VCaP (cell line): ENCODE data around the gene RASSF10.

ENCODE experiments used
- H3K27ac ChIP-seq: fragments of 450-650 bp; 2 replicates; pipeline ENCODE4 v1.5.1; 2017
- TF ChIP-seq, protein P1 (sequence below): fragments of 450-650 bp; conservative IDR thresholded peaks from 2 replicates; pipeline ENCODE4 v1.5.1; 2017; ENCODE audit warnings: mild to moderate bottlenecking, moderate library complexity

The RASSF10 gene

DNA sequence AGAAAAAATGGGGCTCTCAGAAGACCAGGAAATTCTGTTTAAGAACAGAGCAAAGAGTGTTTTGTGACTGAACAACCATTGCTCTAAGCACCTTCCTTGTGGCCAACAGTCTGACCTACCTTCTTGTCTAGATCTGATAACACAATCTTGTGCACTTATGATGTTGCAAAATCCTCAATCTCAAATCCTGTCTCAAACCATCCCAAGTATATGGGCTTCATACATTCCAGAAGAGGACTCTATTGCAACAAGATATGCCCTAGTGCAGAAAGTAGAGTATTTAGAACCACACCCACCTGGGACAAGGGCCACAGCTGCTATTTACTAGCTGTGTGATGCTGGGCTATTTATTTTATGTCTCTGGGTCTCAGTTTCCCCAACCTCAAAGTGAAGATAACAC, 27.1 kb downstream of the RASSF10 start:
- TF ChIP-seq, protein P1, sequence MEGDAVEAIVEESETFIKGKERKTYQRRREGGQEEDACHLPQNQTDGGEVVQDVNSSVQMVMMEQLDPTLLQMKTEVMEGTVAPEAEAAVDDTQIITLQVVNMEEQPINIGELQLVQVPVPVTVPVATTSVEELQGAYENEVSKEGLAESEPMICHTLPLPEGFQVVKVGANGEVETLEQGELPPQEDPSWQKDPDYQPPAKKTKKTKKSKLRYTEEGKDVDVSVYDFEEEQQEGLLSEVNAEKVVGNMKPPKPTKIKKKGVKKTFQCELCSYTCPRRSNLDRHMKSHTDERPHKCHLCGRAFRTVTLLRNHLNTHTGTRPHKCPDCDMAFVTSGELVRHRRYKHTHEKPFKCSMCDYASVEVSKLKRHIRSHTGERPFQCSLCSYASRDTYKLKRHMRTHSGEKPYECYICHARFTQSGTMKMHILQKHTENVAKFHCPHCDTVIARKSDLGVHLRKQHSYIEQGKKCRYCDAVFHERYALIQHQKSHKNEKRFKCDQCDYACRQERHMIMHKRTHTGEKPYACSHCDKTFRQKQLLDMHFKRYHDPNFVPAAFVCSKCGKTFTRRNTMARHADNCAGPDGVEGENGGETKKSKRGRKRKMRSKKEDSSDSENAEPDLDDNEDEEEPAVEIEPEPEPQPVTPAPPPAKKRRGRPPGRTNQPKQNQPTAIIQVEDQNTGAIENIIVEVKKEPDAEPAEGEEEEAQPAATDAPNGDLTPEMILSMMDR: no peak
- H3K27ac ChIP-seq: no peak overlapping the region

DNA sequence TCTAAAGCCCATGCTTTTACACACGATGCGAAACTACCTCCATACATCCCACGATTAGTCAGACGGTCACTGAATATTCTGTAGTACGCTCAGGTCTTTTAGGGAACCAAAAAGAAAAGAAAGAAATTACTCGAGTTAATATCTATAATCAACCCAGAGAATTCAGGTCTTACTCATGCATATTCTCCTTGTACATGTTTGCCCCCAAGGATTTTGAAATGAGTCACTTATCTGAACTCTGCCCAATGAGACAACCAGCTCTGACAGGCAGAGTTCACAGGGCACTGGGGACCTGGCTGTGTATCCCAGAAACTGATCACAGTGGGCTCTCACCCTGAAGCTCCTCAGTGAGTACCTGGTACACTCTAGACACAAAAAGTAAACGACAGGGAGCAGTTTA, 29.2 kb downstream of the RASSF10 start:
- TF ChIP-seq, protein P1: no peak

DNA sequence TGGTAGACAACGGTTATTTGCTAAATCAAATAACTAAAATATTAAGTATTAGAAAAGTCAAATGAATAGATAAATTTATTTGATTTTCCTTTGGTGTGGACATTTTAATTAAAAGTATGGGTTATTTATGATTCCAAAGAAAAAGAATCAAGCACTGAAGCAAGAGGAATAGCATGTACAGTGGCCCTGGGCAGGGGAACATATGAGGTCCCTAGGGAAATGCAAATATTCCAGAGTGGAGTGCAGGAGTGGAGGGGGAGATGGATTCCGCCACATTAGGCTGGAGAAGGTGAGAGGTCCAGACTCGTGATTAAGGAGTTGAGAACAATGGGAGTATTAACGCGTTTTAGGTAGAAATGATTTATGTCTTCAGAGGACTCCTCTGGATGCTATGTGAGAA, 30.0 kb downstream of the RASSF10 start:
- no peak overlapping the region for H3K27ac ChIP-seq
- TF ChIP-seq, protein P1: no peak

More for the DNA sequence above, 29.2 kb downstream of the RASSF10 start:
- no peak overlapping the region for H3K27ac ChIP-seq

DNA sequence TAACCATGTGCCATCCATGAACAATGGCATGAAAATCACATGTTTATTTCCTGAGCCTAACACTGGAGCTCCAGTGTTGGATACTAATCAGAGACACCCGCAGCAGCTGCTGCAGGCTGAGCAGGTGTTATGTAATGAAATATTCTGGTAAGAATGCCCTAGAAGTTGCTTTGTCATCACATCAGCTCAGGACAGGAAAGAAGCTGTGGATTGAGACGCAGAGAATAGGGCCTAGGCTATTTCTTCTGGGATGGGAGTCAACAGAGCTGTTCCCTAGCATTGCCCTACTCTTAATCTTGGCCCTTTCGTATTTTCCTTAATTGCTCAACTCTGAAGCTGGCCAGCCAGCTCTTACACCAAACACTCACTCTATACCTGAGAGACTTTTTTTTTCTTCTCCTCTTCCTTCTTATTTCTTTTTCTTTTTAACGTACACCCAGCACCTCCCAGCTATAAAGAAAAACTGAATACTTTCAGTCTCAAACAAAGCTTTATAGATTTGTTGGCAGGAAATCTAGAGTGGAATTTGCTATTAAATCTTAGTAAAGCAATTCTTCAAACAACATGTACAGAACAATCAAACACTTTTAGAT, 31.9 kb downstream of the RASSF10 start:
- H3K27ac ChIP-seq: peak overlapping the region; percentile 73
- TF ChIP-seq, protein P1: no peak

DNA sequence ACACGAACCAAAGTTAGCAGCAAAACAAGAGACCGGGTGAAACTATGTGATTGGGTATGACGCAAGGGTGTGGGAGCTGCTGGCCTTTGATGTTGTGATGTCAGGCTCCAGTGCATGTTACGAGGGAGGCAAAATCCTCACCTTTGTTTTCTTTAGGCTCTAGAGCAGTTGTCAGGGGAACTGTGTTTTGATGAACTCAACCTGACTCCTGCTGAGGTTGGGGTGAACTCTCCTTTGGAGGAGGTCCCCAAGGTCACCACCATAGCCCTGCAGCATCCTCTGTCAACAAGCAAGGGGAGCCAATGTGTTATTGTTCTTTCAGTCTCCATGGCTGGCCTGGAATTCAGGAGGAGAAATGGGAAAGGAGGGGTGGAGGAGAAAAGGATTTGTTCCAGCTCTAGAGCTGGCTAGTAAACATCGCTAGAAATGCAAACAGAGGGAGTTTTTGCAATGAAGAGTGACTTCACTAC, 33.8 kb downstream of the RASSF10 start:
- TF ChIP-seq, protein P1: no peak
- H3K27ac ChIP-seq: peak overlapping the region; percentile 73

DNA sequence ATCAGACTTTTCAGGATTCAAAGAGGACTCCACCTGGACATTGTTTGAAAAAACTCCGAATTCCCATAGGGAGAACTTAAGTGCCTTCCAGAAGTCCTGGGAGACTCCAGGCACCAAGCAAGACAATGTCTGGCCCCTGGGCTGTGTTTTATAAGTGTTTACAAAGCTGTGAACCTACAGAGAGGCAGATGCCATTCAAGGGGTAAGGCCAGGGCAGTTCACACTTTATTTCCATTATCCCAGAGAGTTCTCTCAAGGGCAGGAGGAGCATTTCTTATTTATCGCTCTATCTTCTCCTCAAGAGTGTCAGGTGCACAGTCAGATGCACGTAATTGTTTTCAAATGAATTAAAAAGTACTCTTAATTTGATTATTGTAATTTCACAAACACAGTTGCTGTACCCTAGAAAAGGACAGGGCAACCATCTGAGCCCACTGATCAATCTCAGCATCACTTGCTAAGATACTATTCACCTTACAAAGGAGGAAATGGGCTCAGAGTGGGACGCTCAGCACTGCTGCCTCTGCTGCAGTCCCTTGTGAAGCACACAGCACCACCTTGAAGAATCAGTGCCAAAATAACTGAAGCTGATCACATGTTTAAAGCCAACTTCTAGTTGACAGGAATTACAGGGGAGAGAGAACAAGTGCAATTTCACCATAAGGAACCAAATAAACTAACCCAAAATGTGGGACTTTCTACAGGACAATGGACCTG, 35.0 kb downstream of the RASSF10 start:
- peak overlapping the region; percentile 73 for H3K27ac ChIP-seq
- TF ChIP-seq, protein P1: no peak

DNA sequence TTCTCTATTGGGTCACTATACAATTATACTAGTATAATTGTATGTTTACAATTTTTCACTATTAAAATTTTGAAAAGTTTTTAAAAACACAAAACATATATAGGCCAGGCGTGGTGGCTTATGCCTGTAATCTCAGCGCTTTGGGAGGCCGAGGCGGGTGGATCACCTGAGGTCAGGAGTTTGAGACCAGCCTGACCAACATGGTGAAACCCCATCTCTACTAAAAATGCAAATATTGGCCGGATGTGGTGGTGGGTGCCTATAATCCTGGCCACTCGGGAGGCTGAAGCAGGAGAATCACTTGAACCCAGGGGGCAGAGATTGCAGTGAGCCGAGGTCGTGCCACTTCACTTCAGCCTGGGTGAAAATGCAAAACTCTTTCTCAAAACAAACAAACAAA, 36.0 kb downstream of the RASSF10 start:
- peak overlapping the region; percentile 73; the same call in 1 of the 2 replicates for H3K27ac ChIP-seq

DNA sequence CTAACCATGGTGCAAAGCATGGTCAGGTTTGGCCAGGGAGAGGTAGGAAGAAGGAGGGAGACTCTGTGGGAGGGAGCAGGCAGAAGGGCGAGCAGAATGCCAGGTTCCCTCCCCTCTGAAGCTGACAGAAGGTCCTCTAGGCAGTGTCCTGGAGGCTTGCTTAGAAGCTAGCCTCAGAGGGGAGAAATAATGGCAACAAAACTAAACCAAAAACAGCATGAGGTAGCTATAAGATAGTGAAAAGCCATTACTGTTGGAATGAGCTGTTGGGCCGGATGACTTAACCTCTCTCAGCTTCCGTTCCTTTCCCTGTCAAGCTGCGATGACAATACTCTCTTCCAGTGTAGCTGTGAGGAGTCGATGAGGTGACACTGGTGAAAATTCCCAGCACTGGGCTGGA, 36.6 kb downstream of the RASSF10 start:
- no peak overlapping the region; the same call in 1 of the 2 replicates for H3K27ac ChIP-seq
- TF ChIP-seq, protein P1: no peak
